Activated naive CD4-positive, alpha-beta T cell treated with anti-CD3 and anti-CD28 coated beads, Interleukin-2, amount 10 ng/mL, durations not matched to agents 7 days and 5 days (primary cell): ENCODE measurements around the gene DHX30.
"Not testable (repeated sequence)": the region's sequence is repeated elsewhere in the genome, so short reads cannot be mapped to it uniquely, and the experiment has no call there.

Source experiments
- CTCF ChIA-PET: fragments of 350-600 bp; sonication (Branson Sonifier 250); formaldehyde crosslinking; loops from one replicate; lab custom pipeline; 2021; ENCODE audit warnings: antibody characterized with exemption; lab: Charles Lee
- DNase-seq: peaks from one replicate; pipeline ENCODE4 v3.0.0-alpha.2; 2020
- H3K27ac Mint-ChIP-seq: one replicate; pipeline ENCODE4 v1.8.0; 2021; ENCODE audit warnings: mild to moderate bottlenecking, moderate library complexity, mixed read lengths
- H3K27me3 Mint-ChIP-seq: one replicate; pipeline ENCODE4 v1.8.0; 2021; ENCODE audit warnings: mild to moderate bottlenecking, mixed read lengths
- H3K36me3 Mint-ChIP-seq: one replicate; pipeline ENCODE4 v1.8.0; 2021; ENCODE audit warnings: mixed read lengths
- H3K4me1 Mint-ChIP-seq: one replicate; pipeline ENCODE4 v1.8.0; 2021; ENCODE audit warnings: mixed read lengths
- H3K4me3 Mint-ChIP-seq: one replicate; pipeline ENCODE4 v1.8.0; 2021; ENCODE audit warnings: mild to moderate bottlenecking, moderate library complexity, mixed read lengths
- H3K9me3 Mint-ChIP-seq: one replicate; pipeline ENCODE4 v1.8.0; 2021; ENCODE audit warnings: mixed read lengths

DHX30 gene

GRCh38 chr3:47870702-47871260 is 67.8 kb downstream of the DHX30 start:
- Mint-ChIP-seq H3K27ac (no peak overlapping the region), H3K36me3 (peaks cover 37% of the 10 kb centered on the region), H3K27me3 (no peaks in the 10 kb centered on the region), H3K4me1 (no peaks in the 10 kb centered on the region), H3K9me3 (no peaks in the 10 kb centered on the region), H3K4me3 (no peak overlapping the region)
- CTCF ChIA-PET: no interaction called here
- DNase-seq: no peak

GRCh38 chr3:47871389-47871788 is 68.5 kb downstream of the DHX30 start:
- H3K36me3 Mint-ChIP-seq: peaks cover 35% of the 10 kb centered on the region
- H3K4me1 Mint-ChIP-seq: no peaks in the 10 kb centered on the region
- H3K9me3 Mint-ChIP-seq: no peaks in the 10 kb centered on the region
- H3K27ac Mint-ChIP-seq: no peak overlapping the region
- no peak overlapping the region for H3K4me3 Mint-ChIP-seq
- H3K27me3 Mint-ChIP-seq: no peaks in the 10 kb centered on the region
- DNase-seq: no peak
- CTCF ChIA-PET: no interaction called here

DNA sequence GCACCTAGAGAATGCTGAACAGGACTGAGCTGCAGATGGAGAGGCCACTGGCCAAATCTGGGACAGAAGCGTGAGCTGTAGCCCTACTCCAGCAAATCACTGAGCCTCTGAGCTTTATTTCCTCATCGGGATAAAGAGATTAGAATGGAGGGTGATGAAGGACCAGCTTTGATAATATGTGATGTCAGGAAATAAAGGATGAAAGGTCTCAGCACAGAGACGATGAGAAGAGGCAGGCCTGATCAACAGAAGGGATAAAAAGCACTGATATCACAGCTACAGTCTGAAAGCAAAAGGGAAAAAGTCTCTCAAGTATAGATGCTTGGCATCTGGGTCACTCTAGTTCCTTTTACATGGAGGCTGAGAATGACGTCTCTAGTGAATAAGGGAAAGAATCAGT is 70.0 kb downstream of the DHX30 start:
- no peaks in the 10 kb centered on the region for H3K27me3 Mint-ChIP-seq
- CTCF ChIA-PET: interaction anchor here (2.5 kb wide), 1 partner anchor 279 kb away, joined by 7 read pairs; no protein-coding TSS in a partner anchor
- H3K4me1 Mint-ChIP-seq: peaks cover 10% of the 10 kb centered on the region
- no peak for DNase-seq
- no peaks in the 10 kb centered on the region for H3K9me3 Mint-ChIP-seq
- H3K4me3 Mint-ChIP-seq: no peak overlapping the region
- H3K27ac Mint-ChIP-seq: no peak overlapping the region
- H3K36me3 Mint-ChIP-seq: peaks cover 35% of the 10 kb centered on the region

- DNase-seq: no peak
- H3K36me3 Mint-ChIP-seq: peaks cover 27% of the 10 kb centered on the region
Observed at GRCh38 chr3:47874438-47874837, 71.5 kb downstream of the DHX30 start.

GRCh38 chr3:47874913-47875312 is 72.0 kb downstream of the DHX30 start:
- CTCF ChIA-PET: interaction anchor here (2.5 kb wide), 1 partner anchor 277 kb away, joined by 7 read pairs; no protein-coding TSS in a partner anchor
- Mint-ChIP-seq H3K4me1 (peaks cover 12% of the 10 kb centered on the region), H3K9me3 (no peaks in the 10 kb centered on the region), H3K27ac (no peak overlapping the region), H3K27me3 (no peaks in the 10 kb centered on the region), H3K36me3 (peaks cover 24% of the 10 kb centered on the region), H3K4me3 (no peak overlapping the region)
- DNase-seq: no peak

More at GRCh38 chr3:47874438-47874837, 71.5 kb downstream of the DHX30 start:
- Mint-ChIP-seq H3K27me3 (no peaks in the 10 kb centered on the region), H3K27ac (no peak overlapping the region), H3K4me3 (no peak overlapping the region), H3K9me3 (no peaks in the 10 kb centered on the region), H3K4me1 (peaks cover 12% of the 10 kb centered on the region)
- CTCF ChIA-PET: interaction anchor here (2.5 kb wide), 1 partner anchor 277 kb away, joined by 7 read pairs; no protein-coding TSS in a partner anchor

DNA sequence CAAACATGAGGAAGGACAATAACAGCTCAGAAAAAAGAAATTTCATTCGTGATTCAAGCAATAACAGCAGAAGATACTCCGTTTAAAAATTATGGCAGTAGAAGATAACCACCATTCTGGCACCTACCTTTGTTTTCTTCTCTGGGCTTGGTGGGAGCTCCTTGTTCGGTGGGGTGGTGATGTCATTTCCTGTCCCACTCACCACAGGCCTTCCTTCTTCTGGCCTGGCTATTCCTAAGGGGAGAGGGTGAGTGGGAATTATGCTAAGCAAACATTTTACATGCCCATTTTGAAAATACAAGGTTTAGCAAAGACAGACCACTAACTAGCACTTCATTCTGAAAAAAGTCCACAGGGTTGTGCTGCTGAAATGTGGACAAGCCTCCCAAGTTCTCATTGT is 74.4 kb downstream of the DHX30 start:
- Mint-ChIP-seq H3K4me3 (no peak overlapping the region), H3K9me3 (no peaks in the 10 kb centered on the region), H3K27ac (no peak overlapping the region), H3K27me3 (no peaks in the 10 kb centered on the region), H3K4me1 (peaks cover 12% of the 10 kb centered on the region), H3K36me3 (peaks cover 7% of the 10 kb centered on the region)
- CTCF ChIA-PET: interaction anchor here (0.9 kb wide), 1 partner anchor 112 kb away, joined by 3 read pairs; no protein-coding TSS in a partner anchor
- no peak for DNase-seq

- Mint-ChIP-seq H3K9me3 (no peaks in the 10 kb centered on the region), H3K27me3 (no peaks in the 10 kb centered on the region), H3K36me3 (peaks cover 7% of the 10 kb centered on the region), H3K4me1 (peaks cover 12% of the 10 kb centered on the region), H3K27ac (no peak overlapping the region), H3K4me3 (no peak overlapping the region)
- no peak for DNase-seq
- CTCF ChIA-PET: interaction anchor here (0.9 kb wide), 1 partner anchor 112 kb away, joined by 3 read pairs; no protein-coding TSS in a partner anchor
Observed at GRCh38 chr3:47877719-47878118, 74.8 kb downstream of the DHX30 start.

GRCh38 chr3:47882338-47882737 is 79.4 kb downstream of the DHX30 start:
- peaks cover 25% of the 10 kb centered on the region for H3K4me1 Mint-ChIP-seq
- CTCF ChIA-PET: no interaction called here
- DNase-seq: no peak
- H3K36me3 Mint-ChIP-seq: peaks cover 10% of the 10 kb centered on the region
- no peak overlapping the region for H3K27ac Mint-ChIP-seq
- no peaks in the 10 kb centered on the region for H3K27me3 Mint-ChIP-seq
- no peaks in the 10 kb centered on the region for H3K9me3 Mint-ChIP-seq
- H3K4me3 Mint-ChIP-seq: no peak overlapping the region

DNA sequence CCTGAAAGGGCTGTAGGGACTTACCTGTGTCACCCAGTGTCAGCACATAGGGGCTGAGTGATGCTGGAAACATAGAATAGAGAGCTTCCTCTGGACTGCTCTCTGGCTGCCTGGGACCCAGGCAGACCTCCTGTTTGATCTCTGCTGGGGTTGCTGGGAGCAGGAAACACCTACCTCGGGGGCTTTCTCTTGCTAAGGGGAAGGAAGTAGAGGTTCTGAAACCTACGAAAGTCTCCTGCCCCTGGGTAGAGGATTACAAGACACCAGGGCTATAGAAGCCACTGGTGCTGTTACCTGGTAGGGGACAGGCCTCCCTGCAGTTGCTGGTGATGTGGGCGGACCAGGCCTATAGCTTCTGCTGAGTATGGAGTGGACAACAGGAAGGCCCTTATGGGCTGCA is 81.7 kb downstream of the DHX30 start:
- no peak overlapping the region for H3K4me3 Mint-ChIP-seq
- peaks cover 18% of the 10 kb centered on the region for H3K4me1 Mint-ChIP-seq
- no peak overlapping the region for H3K27ac Mint-ChIP-seq
- H3K36me3 Mint-ChIP-seq: peaks cover 15% of the 10 kb centered on the region
- no peak for DNase-seq
- CTCF ChIA-PET: no interaction called here
- H3K9me3 Mint-ChIP-seq: no peaks in the 10 kb centered on the region
- no peaks in the 10 kb centered on the region for H3K27me3 Mint-ChIP-seq

DNA sequence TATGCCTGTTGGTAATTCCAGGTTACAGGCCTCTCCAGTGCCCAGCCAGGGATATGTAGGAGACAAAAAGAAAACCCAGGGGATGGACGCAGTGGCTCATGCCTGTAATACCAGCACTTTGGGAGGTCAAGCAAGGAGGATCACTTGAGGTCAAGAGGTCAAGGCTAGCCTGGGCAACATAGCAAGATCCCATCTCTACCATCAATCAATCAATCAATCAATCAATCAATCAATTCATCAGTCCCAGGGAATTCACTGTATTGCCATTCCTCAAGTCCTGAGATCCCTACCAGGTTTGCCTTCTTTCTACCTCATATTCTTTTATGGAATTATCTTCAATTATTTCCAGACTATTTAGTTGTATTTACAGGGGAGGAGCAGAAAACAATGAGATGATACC is 82.2 kb downstream of the DHX30 start:
- no peak overlapping the region for H3K4me3 Mint-ChIP-seq
- no peaks in the 10 kb centered on the region for H3K9me3 Mint-ChIP-seq
- H3K27me3 Mint-ChIP-seq: no peaks in the 10 kb centered on the region
- H3K27ac Mint-ChIP-seq: no peak overlapping the region
- CTCF ChIA-PET: no interaction called here
- peaks cover 15% of the 10 kb centered on the region for H3K36me3 Mint-ChIP-seq
- DNase-seq: no peak
- H3K4me1 Mint-ChIP-seq: peaks cover 18% of the 10 kb centered on the region

DNA sequence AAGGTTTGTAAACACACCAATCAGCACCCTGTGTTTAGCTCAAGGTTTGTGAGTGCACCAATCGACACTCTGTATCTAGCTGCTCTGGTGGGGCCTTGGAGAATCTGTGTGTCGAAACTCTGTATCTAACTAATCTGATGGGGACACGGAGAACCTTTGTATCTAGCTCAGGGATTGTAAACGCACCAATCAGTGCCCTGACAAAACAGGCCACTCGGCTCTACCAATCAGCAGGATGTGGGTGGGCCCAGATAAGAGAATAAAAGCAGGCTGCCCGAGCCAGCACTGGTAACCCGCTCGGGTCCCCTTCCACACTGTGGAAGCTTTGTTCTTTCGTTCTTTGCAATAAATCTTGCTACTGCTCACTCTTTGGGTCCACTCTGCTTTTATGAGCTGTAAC is 85.1 kb downstream of the DHX30 start:
- peaks cover 15% of the 10 kb centered on the region for H3K36me3 Mint-ChIP-seq
- not testable (repeated sequence) for H3K27ac Mint-ChIP-seq, H3K4me3 Mint-ChIP-seq, H3K27me3 Mint-ChIP-seq, DNase-seq, H3K9me3 Mint-ChIP-seq
- peaks cover 24% of the 10 kb centered on the region for H3K4me1 Mint-ChIP-seq
- CTCF ChIA-PET: interaction anchor here (1.1 kb wide), 1 partner anchor 101 kb away, joined by 3 read pairs; no protein-coding TSS in a partner anchor

- peaks cover 15% of the 10 kb centered on the region for H3K36me3 Mint-ChIP-seq
- peaks cover 24% of the 10 kb centered on the region for H3K4me1 Mint-ChIP-seq
- no peaks in the 10 kb centered on the region for H3K27me3 Mint-ChIP-seq
- DNase-seq: no peak
- H3K4me3 Mint-ChIP-seq: no peak overlapping the region
- CTCF ChIA-PET: no interaction called here
- H3K27ac Mint-ChIP-seq: no peak overlapping the region
- no peaks in the 10 kb centered on the region for H3K9me3 Mint-ChIP-seq
Observed at GRCh38 chr3:47888986-47889757, 86.2 kb downstream of the DHX30 start.

DNA sequence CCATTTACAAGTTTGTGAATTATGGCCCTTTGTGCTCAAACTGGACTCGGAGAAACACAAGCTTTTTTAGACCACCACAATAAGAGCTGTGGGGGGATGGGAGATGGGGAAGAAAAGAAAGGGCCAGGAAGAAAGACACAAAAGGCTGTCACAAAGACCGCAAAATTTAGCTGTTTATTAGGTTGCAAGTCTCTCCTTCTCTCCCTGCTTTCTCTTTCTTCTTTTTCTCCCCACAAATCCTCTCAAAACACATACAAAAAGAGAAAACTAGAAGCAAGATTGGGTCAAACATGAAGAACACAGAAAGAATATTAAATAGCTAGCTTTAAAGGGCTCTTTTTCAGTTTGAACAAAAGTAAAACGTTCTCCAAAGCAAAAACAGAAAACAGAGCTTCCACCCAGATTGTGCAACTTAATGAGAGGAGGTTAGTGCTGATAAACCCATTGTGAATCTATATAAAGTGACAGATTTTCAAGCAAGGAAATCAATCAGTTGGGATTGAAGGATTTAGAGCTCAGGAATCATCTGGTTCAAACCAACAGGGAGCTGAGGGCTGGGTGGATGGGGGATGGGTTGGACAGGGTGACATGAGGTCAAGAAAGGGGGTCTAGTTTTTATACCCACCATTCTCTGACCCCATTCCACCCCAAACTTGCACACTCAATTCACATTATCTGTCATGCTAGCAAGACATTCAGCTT is 87.3 kb downstream of the DHX30 start:
- Mint-ChIP-seq H3K27me3 (no peaks in the 10 kb centered on the region), H3K4me1 (peaks cover 14% of the 10 kb centered on the region), H3K9me3 (no peaks in the 10 kb centered on the region), H3K4me3 (no peak overlapping the region), H3K36me3 (peaks cover 9% of the 10 kb centered on the region), H3K27ac (no peak overlapping the region)
- no peak for DNase-seq
- CTCF ChIA-PET: no interaction called here

DNA sequence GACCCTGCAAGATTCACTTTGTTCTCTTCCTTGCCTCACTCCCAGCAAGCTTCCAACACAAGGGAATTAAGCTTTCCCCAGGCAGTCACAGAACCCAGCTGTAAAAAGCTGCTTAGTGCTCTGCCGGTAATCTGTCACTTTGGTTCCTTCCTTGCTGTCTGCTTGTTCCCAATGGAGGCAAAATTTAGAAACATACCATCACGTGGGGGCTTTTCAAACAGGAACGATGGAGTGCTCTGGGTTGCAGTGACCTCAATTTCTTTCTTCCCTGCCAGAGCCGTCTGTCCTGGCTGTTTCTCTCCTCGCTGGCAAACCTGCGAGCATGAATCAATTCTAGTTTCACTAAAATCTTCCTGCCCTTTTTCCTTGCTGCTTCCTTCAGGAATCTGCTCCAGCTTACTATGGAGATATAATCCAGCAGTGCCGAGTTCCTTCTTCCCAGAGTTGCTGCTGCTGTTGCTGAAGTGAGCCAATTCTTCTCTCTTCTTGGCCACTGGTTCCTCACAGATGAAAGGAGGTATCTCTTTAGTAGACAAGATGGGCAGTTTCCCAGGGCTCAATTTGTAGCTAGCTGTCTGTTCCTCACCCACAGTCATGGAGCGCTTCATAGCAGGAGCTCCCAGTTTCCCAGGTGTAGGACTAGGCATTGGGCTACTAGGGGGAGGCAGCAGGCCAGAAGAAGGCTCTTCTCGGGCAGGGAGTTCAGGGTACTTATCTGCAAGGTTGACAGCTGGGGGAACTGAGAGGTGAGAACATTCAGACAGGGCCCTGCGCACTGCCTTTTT is 88.1 kb downstream of the DHX30 start:
- no peaks in the 10 kb centered on the region for H3K27me3 Mint-ChIP-seq
- DNase-seq: no peak
- CTCF ChIA-PET: no interaction called here
- no peaks in the 10 kb centered on the region for H3K9me3 Mint-ChIP-seq
- no peak overlapping the region for H3K27ac Mint-ChIP-seq
- H3K4me1 Mint-ChIP-seq: peaks cover 10% of the 10 kb centered on the region
- H3K36me3 Mint-ChIP-seq: peaks cover 9% of the 10 kb centered on the region
- H3K4me3 Mint-ChIP-seq: no peak overlapping the region
